Airway epithelial cell (primary cell): ENCODE measurements around the gene MPP4. TPM values are rescaled to one million over a fixed set of nuclear protein-coding genes. Genes with fewer than 3 reads are reported as not detected.

ENCODE experiments used
- total RNA-seq: library from RNA; depleted of rRNA; stranded (reverse); fragments of >200 nt; gene quantifications from 2 replicates; pipeline ENCODE4 v1.2.3, GENCODE V29; 2015

The MPP4 gene, protein sequence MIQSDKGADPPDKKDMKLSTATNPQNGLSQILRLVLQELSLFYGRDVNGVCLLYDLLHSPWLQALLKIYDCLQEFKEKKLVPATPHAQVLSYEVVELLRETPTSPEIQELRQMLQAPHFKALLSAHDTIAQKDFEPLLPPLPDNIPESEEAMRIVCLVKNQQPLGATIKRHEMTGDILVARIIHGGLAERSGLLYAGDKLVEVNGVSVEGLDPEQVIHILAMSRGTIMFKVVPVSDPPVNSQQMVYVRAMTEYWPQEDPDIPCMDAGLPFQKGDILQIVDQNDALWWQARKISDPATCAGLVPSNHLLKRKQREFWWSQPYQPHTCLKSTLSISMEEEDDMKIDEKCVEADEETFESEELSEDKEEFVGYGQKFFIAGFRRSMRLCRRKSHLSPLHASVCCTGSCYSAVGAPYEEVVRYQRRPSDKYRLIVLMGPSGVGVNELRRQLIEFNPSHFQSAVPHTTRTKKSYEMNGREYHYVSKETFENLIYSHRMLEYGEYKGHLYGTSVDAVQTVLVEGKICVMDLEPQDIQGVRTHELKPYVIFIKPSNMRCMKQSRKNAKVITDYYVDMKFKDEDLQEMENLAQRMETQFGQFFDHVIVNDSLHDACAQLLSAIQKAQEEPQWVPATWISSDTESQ
- total RNA-seq: 0.35 TPM in 1 of 2 replicates, not detected in the other

DNA sequence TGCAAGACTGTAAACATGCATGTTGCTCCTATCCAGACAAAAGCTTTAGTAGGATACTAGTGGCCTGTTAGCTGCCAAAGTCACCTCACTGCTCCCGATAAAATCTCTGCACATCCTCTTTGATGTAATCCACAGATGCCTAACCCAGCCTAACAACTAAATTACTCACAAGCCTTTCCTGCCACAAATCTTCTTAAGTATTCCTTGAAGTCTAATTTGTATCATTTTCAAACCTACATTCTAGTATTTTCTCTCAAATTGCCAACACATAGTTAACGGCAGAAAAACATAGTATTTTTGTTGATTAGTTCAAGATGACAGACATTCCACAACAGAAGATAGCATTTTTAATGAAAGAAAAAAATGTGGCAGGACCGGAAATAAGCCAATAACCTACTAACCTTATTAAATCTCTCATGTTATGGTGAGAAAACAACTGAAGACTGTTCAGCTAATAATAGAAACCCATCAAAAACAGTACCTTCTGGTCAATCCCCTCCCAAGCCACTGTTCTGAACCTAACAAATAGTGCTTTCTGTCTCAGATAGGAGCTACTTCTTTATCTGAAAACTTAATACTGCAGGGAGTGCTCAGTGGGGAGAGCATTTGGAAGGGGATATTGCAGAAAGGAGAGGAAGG, at the start of gene MPP4:
TSS of gene MPP4 (minus strand) at position 57 of the 639 bp plus-strand sequence. CDS start 4,690 bp downstream, outside the sequence.

DNA sequence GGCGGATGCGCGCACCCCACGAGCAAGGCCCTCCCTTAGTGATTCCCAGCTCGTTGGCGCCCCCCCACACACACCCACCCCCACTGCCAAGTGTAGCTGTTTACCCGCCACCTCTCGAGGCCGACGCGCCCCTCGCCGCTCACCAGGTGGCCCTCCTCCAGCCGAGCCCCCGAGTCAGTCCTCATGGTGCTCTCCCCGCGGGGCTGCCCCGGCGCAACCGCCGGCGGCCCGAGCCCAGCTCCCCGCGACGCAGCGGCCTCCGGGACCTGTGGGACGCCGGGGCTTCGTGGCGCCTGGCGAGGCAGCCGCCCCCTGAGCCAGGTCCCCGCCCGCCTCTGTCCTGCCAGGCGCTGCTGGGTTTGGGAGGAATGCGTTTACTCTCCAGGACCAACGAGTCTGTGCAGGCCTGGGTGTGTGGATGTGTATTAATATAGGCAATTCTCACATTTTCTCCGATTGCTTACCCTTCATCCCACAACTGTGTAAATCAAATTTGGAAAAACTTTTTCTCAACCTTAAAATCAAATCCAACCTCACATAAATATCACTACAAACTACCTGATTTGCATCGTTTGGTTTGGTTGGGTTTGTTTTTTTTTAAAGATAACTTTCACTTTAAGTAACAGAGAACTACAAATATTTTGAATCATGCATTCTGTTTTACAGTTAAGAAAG, 55.1 kb downstream of the MPP4 start, which contains the start of gene TMEM237:
TSS of gene TMEM237 (minus strand) at position 288 of the 675 bp plus-strand sequence. CDS start at position 185, 103 bp downstream.

Other genes starting within 250 kb of the MPP4 start
- gene TRAK2, start 247.2 kb downstream of the MPP4 start, total RNA-seq: 6.7 and 6.8 TPM in 2 replicates
- gene STRADB, start 246.9 kb downstream of the MPP4 start, total RNA-seq: 13.2 and 17.8 TPM in 2 replicates
- gene TMEM237, start 55.1 kb downstream of the MPP4 start, total RNA-seq: 44.0 and 44.4 TPM in 2 replicates
- 10.2 and 13.5 TPM in 2 replicates for gene ALS2, start 82.3 kb upstream of the MPP4 start, total RNA-seq
- gene CDK15, start 107.9 kb upstream of the MPP4 start, total RNA-seq: 0.46 TPM in 1 of 2 replicates, not detected in the other